Loucy (cell line): ENCODE results near the gene AGAP1.

Experiments used
- H2AFZ ChIP-seq: fragments of 200-600 bp; sonication (generic); 2 replicates; pipeline ENCODE4 v1.6.0; 2016; ENCODE audit warnings: antibody characterized with exemption, mild to moderate bottlenecking, low read length, moderate library complexity
- H3F3A ChIP-seq: fragments of 200-600 bp; 2 replicates; pipeline ENCODE4 v1.6.0; 2016; ENCODE audit warnings: antibody characterized with exemption, low read depth, mild to moderate bottlenecking
- H3K27me3 ChIP-seq: fragments of 200-600 bp; sonication (generic); 2 replicates; pipeline ENCODE4 v1.6.1; 2014; ENCODE audit warnings: low read length, mild to moderate bottlenecking; ENCODE audit not compliant: insufficient read depth, poor library complexity, severe bottlenecking
- H3K36me3 ChIP-seq: fragments of 200-600 bp; sonication (generic); 2 replicates; pipeline ENCODE4 v1.6.1; 2016; ENCODE audit warnings: low read length; ENCODE audit not compliant: insufficient read depth
- H3K4me1 ChIP-seq: fragments of 200-600 bp; sonication (generic); 2 replicates; pipeline ENCODE4 v1.5.1; 2014; ENCODE audit warnings: low read length, mild to moderate bottlenecking; ENCODE audit not compliant: insufficient read depth, poor library complexity, severe bottlenecking
- H3K4me2 ChIP-seq: fragments of 200-600 bp; sonication (generic); 2 replicates; pipeline ENCODE4 v1.6.0; 2014; ENCODE audit warnings: antibody characterized with exemption, low read length, low read depth, mild to moderate bottlenecking; ENCODE audit not compliant: poor library complexity, severe bottlenecking
- H3K4me3 ChIP-seq: fragments of 200-600 bp; sonication (generic); 2 replicates; pipeline ENCODE4 v1.5.1; 2014; ENCODE audit warnings: low read length, mild to moderate bottlenecking, mixed read lengths; ENCODE audit not compliant: poor library complexity, severe bottlenecking
- H3K79me2 ChIP-seq: fragments of 200-600 bp; sonication (generic); 2 replicates; pipeline ENCODE4 v1.6.1; 2014; ENCODE audit warnings: low read length; ENCODE audit not compliant: insufficient read depth
- H3K9ac ChIP-seq: fragments of 200-600 bp; sonication (generic); 2 replicates; pipeline ENCODE4 v1.6.0; 2014; ENCODE audit warnings: mild to moderate bottlenecking, low read depth, low read length, moderate library complexity; ENCODE audit not compliant: poor library complexity, severe bottlenecking
- H3K9me2 ChIP-seq: fragments of 200-600 bp; sonication (generic); replicated peaks from 2 replicates; pipeline ENCODE4 v1.6.1; 2016; ENCODE audit warnings: low read depth, low read length, mixed read lengths
- H3K9me3 ChIP-seq: fragments of 200-600 bp; sonication (generic); 2 replicates; pipeline ENCODE4 v1.6.1; 2014; ENCODE audit warnings: mild to moderate bottlenecking, antibody characterized with exemption, low read length, low read depth; ENCODE audit not compliant: insufficient read depth
- H4K20me1 ChIP-seq: fragments of 200-600 bp; sonication (generic); 2 replicates; pipeline ENCODE4 v1.6.0; 2014; ENCODE audit warnings: antibody characterized with exemption, low read length, mild to moderate bottlenecking; ENCODE audit not compliant: insufficient read depth, poor library complexity, severe bottlenecking
- EZH2phosphoT487 ChIP-seq: fragments of 200-600 bp; IDR thresholded peaks from 2 replicates; pipeline ENCODE4 v1.6.1; 2018; ENCODE audit warnings: antibody characterized with exemption, mild to moderate bottlenecking, moderate library complexity, borderline replicate concordance
- TF ChIP-seq, protein P1 (sequence below): fragments of 200-600 bp; sonication (generic); conservative IDR thresholded peaks from 2 replicates; pipeline ENCODE4 v1.5.1; 2014; ENCODE audit warnings: mild to moderate bottlenecking, antibody characterized with exemption, low read length

Gene AGAP1

DNA sequence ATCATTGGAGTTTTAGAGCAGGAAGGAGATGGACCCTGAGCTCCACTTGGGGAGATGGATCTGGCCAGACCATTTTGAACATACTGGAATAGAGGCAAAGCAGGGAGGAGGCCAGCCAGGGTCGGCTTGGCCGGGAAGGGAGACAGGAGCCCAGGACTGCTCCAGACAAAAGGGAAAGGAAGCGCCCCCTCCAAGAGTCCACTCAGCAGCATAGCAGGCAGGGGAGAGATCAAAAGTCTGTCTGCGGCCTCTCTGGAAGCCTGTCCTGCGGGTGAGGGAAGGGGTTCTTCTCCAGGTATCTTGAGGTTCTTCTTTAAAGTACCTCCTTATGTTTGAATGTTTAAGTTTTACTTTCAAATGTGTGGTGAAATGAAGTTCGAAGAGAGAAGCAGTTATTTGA, 548.2 kb downstream of the AGAP1 start:
- Histone ChIP-seq H3K4me2 (no peak overlapping the region), H3K4me1 (no peaks in the 10 kb centered on the region), H3K36me3 (peaks cover 6% of the 10 kb centered on the region; the same call in 1 of the 2 replicates), H2AFZ (no peak overlapping the region), H3K4me3 (no peak overlapping the region), H3K9me3 (no peaks in the 10 kb centered on the region; the same call in 1 of the 2 replicates), H3K9ac (no peak overlapping the region), H4K20me1 (no peaks in the 10 kb centered on the region), H3K9me2 (no peaks in the 10 kb centered on the region), H3K27me3 (no peaks in the 10 kb centered on the region), H3F3A (no peaks in the 10 kb centered on the region), H3K79me2 (no peaks in the 10 kb centered on the region)
- no peak for TF ChIP-seq EZH2phosphoT487
- TF ChIP-seq, protein P1, sequence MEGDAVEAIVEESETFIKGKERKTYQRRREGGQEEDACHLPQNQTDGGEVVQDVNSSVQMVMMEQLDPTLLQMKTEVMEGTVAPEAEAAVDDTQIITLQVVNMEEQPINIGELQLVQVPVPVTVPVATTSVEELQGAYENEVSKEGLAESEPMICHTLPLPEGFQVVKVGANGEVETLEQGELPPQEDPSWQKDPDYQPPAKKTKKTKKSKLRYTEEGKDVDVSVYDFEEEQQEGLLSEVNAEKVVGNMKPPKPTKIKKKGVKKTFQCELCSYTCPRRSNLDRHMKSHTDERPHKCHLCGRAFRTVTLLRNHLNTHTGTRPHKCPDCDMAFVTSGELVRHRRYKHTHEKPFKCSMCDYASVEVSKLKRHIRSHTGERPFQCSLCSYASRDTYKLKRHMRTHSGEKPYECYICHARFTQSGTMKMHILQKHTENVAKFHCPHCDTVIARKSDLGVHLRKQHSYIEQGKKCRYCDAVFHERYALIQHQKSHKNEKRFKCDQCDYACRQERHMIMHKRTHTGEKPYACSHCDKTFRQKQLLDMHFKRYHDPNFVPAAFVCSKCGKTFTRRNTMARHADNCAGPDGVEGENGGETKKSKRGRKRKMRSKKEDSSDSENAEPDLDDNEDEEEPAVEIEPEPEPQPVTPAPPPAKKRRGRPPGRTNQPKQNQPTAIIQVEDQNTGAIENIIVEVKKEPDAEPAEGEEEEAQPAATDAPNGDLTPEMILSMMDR = no peak

DNA sequence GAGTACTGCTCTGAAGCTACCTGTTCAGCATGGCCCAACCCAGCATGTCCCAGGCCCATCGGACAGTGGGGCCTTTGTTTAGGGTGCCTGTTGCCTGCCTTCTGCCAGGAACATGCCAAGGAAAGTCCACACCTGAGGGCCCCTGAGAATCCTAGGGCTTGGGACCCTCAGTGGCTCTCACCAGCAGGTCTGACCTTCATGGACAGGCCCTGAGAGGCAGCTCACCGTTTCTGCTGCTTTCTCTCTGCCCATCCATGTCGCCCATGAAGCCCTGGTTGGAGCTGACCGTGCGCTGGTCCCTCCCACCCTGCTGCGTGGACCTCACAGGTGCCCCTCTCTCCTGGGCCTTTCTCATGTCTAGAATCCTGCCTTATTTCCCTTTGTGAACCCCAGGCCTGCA, 550.3 kb downstream of the AGAP1 start:
- Histone ChIP-seq H3K4me1 (no peaks in the 10 kb centered on the region), H3K79me2 (no peaks in the 10 kb centered on the region), H3K27me3 (no peaks in the 10 kb centered on the region), H2AFZ (no peak overlapping the region), H3K4me2 (no peak overlapping the region), H3K9me3 (no peaks in the 10 kb centered on the region; the same call in 1 of the 2 replicates), H3K4me3 (no peak overlapping the region), H3K36me3 (peaks cover 13% of the 10 kb centered on the region; the same call in 1 of the 2 replicates), H3K9me2 (no peaks in the 10 kb centered on the region), H3F3A (no peaks in the 10 kb centered on the region), H3K9ac (no peak overlapping the region), H4K20me1 (no peaks in the 10 kb centered on the region)
- no peak for TF ChIP-seq EZH2phosphoT487
- TF ChIP-seq, protein P1 = no peak

DNA sequence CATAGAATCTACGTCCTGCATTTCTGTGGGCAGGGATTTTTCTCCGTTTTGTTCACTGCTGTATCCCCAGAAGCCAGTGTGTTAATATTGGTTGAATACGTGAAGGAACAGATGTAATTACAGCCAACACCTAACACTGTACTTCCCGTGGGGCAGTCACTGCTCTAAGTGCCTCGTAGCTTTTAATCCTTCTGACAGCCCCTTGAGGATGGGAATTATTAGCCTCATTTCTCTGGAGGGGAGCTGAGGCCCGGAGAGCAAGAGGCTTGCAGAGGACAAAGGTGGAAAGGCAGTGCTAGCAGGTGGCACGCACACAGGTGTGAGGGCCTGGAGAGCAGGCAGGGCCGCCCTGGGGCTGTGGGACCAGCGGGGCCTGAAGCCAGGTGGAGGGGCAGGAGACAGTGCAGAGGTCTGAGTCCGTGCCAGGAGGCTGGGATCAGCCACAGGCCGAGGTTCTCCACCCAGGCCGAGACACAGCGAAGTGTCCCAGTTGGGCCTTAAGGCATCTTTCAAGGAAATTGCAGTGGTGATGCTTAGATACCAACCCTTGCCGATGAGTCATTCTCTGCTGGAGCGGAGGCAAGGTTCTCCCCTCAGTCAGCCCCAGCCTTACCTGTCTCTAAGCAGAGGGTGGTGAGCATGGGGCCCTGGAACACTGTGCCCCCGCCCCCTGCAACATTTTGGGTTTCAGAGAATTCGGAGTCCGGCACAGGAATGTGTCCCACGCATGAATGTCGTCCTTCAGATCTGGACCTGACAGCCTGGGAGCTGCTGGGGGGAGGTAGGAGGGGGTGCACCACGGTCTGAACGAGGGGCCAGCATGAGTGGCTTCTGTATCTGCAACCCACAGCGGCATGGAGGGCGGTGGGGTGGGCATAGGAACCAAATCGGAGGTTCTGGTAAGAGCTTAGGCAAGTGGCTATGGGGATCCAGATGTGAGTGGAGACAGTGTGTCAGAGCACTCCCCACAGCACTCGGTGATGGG, 551.7 kb downstream of the AGAP1 start:
- Histone ChIP-seq H2AFZ (no peak overlapping the region), H3K79me2 (no peaks in the 10 kb centered on the region), H3K9me3 (no peaks in the 10 kb centered on the region; the same call in 1 of the 2 replicates), H3K27me3 (no peaks in the 10 kb centered on the region), H3K36me3 (peaks cover 9% of the 10 kb centered on the region; the same call in 1 of the 2 replicates), H3K9ac (no peak overlapping the region), H3K4me2 (no peak overlapping the region), H3K4me1 (no peaks in the 10 kb centered on the region), H4K20me1 (no peaks in the 10 kb centered on the region), H3K4me3 (no peak overlapping the region), H3K9me2 (no peaks in the 10 kb centered on the region), H3F3A (no peaks in the 10 kb centered on the region)
- TF ChIP-seq, protein P1 = no peak
- TF ChIP-seq EZH2phosphoT487 = no peak
